Panc1 (cell line): ENCODE results near the gene CLEC18C.
"Not testable (repeated sequence)": the region's sequence is repeated elsewhere in the genome, so short reads cannot be mapped to it uniquely, and the experiment has no call there.

Experiments
- POLR2AphosphoS5 ChIP-seq: IDR thresholded peaks from 2 replicates; pipeline ENCODE4 v1.6.1; 2012; ENCODE audit warnings: mild to moderate bottlenecking, low read depth, low read length, moderate library complexity
- REST ChIP-seq, 2 experiments: IDR thresholded peaks; 2 replicates each; pipeline ENCODE4 v1.6.1; 2011 to 2012; ENCODE audit warnings: low read depth in 2 of 2, control low read depth in 1 of 2, low read length in 1 of 2, mild to moderate bottlenecking in 1 of 2, moderate library complexity in 1 of 2; ENCODE audit not compliant: insufficient read depth in 1 of 2
- TF ChIP-seq, protein P1 (sequence below): fragments of 450-650 bp; IDR thresholded peaks from 2 replicates; pipeline ENCODE4 v1.5.1; 2017; ENCODE audit warnings: mild to moderate bottlenecking

DNA sequence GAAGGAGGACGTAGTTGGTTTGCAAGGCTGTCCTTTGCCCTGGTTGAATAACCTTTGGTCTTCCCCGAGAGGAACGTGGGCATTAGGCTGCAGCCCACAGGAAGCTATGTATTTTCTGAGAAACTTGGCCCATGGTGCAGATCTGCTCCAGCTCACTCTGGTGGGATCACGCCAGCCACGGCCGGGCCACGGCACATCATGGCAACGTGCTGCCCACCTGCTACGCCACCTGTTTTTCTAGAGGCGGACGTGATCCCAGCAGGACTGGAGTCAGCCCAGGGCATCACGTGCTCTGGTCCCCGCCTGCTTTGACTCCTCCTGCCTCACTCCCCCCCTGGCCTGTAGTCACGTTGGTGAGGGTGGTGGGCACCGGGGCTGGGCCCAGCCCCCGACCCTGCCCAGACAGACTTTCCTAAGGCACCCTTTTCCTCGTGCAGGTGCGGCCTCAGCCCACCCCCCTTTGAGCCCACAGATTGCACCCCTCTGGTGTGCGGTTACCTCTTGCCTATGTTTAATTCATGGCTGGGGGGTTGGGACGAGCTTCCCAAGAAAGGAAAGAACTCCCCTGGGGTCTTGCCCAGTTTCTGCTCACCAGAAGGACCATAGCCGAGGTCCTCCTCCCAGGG is at the start of gene CLEC18C:
- TF ChIP-seq, protein P1, sequence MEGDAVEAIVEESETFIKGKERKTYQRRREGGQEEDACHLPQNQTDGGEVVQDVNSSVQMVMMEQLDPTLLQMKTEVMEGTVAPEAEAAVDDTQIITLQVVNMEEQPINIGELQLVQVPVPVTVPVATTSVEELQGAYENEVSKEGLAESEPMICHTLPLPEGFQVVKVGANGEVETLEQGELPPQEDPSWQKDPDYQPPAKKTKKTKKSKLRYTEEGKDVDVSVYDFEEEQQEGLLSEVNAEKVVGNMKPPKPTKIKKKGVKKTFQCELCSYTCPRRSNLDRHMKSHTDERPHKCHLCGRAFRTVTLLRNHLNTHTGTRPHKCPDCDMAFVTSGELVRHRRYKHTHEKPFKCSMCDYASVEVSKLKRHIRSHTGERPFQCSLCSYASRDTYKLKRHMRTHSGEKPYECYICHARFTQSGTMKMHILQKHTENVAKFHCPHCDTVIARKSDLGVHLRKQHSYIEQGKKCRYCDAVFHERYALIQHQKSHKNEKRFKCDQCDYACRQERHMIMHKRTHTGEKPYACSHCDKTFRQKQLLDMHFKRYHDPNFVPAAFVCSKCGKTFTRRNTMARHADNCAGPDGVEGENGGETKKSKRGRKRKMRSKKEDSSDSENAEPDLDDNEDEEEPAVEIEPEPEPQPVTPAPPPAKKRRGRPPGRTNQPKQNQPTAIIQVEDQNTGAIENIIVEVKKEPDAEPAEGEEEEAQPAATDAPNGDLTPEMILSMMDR: not testable (repeated sequence)
- TF ChIP-seq REST (IDR thresholded peaks at IDR 0.05; ENCODE audit: insufficient read depth in 1 of 2, low read depth in 2 of 2, low read length in 1 of 2); POLR2AphosphoS5: not testable (repeated sequence)
